Left lung (tissue), 10 donors: Measurements from ENCODE around the gene UBE2G1. TPM values are rescaled to one million over a fixed set of nuclear protein-coding genes. Genes with fewer than 3 reads are reported as not detected.
"Not testable (repeated sequence)": the region's sequence is repeated elsewhere in the genome, so short reads cannot be mapped to it uniquely, and the experiment has no call there.

Experiments used
- ATAC-seq: fragments of 200-7000 bp; cut with Tn5 transposase; one replicate; pipeline ENCODE4 v1.9.1; 2020; ENCODE audit warnings: moderate library complexity
- DNase-seq, 4 donors: peaks; one replicate each; pipeline ENCODE4 v3.0.0-alpha.2; 2013 to 2020
- H3K27ac ChIP-seq, 2 donors: fragments of 200-600 bp; sonication (generic) in 1 of 2; one replicate each; pipeline versions ENCODE4 v1.5.0 to v1.8.0; 2020 to 2021
- H3K27me3 ChIP-seq, 2 donors: fragments of 200-600 bp; sonication (generic) in 1 of 2; one replicate each; pipeline versions ENCODE4 v1.5.0 to v1.8.0; 2020 to 2021
- H3K36me3 ChIP-seq, 2 donors: fragments of 200-600 bp; sonication (generic) in 1 of 2; one replicate each; pipeline versions ENCODE4 v1.5.0 to v1.8.0; 2020 to 2021
- H3K4me1 ChIP-seq, 2 donors: fragments of 200-600 bp; one replicate each; pipeline ENCODE4 v1.8.0; 2021
- H3K4me3 ChIP-seq, 2 donors: fragments of 200-600 bp; sonication (generic) in 1 of 2; one replicate each; pipeline versions ENCODE4 v1.5.0 to v1.8.0; 2020 to 2021; ENCODE audit warnings: mild to moderate bottlenecking in 1 of 2
- H3K9me3 ChIP-seq, 2 donors: fragments of 200-600 bp; sonication (generic) in 1 of 2; one replicate each; pipeline versions ENCODE4 v1.5.0 to v1.8.0; 2020 to 2021
- CTCF ChIP-seq, 2 donors: fragments of 200-600 bp; sonication (generic) in 1 of 2; IDR thresholded peaks; one replicate each; pipeline versions ENCODE4 v1.5.0 to v1.8.0; 2021; ENCODE audit warnings: antibody characterized with exemption in 2 of 2
- intact Hi-C, 2 donors: fragments of 100-400 bp; cut with DNase I; formaldehyde crosslinking; loops; one replicate each; pipeline versions ENCODE4 v1.11.2 to v1.14.2; 2022
- polyA plus RNA-seq, 6 donors: library from polyadenylated mRNA; unstranded; fragments of 120-200 nt; gene quantifications; one replicate each; pipeline ENCODE4 v1.2.1, GENCODE V29; 2013; ENCODE audit not compliant: insufficient read length in 6 of 6
- total RNA-seq, 2 donors: library from RNA; stranded (reverse); fragmentation: NEBNext Ultra II Directional; extraction: Animal tissue kit (Norgen Biotek cat#: 25700); gene quantifications; one replicate each; pipeline ENCODE4 v1.2.1, GENCODE V29; 2021
- donor health status: DM: no; HTN: yes; CAD: no.
- donor health status: DM: no; HTN: no; CAD: no.

The UBE2G1 gene
- total and polyA plus RNA-seq, 8 donors, result 43.3 to 56.9 (median 48.3) TPM

DNA sequence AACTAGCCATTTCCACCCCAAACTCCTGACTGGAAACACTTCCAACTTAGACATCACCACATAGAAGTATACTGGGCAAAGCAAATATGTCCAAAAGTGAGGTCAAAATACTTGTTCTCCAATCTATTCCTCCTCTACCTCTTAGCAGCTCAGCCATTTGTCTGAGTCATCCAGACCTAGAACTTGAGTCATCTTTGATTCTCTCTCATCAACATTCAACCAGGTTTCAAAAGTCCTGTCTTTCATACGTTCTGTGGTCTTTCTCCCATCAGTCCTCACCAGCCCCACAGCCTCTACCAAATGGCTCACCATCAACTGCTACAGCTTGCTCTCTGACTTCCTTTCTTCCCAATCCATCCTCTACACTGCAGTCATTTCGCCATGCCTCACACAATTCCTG is 109.5 kb downstream of the UBE2G1 start:
- H3K27ac ChIP-seq, result no peak overlapping the region
- TF ChIP-seq CTCF (IDR thresholded peaks at IDR 0.05), result no peak
- H3K36me3 ChIP-seq, result peaks cover 0 to 9% of the 10 kb centered on the region in 2 donors
- no peak for ATAC-seq
- peaks cover 0 to 10% of the 10 kb centered on the region in 2 donors for H3K9me3 ChIP-seq
- DNase-seq, result no peak
- H3K4me1 ChIP-seq, result peaks cover 0 to 53% of the 10 kb centered on the region in 2 donors
- H3K27me3 ChIP-seq, result no peaks in the 10 kb centered on the region
- no peak overlapping the region for H3K4me3 ChIP-seq
- intact Hi-C loops, result no loop called here

GRCh38 chr17:4255271-4255670 is 111.2 kb downstream of the UBE2G1 start:
- H3K9me3 ChIP-seq, H3K4me3 ChIP-seq, H3K27ac ChIP-seq, intact Hi-C loops, H3K27me3 ChIP-seq, DNase-seq, ATAC-seq, H3K36me3 ChIP-seq: not testable (repeated sequence)
- peaks cover 0 to 54% of the 10 kb centered on the region in 2 donors for H3K4me1 ChIP-seq

DNA sequence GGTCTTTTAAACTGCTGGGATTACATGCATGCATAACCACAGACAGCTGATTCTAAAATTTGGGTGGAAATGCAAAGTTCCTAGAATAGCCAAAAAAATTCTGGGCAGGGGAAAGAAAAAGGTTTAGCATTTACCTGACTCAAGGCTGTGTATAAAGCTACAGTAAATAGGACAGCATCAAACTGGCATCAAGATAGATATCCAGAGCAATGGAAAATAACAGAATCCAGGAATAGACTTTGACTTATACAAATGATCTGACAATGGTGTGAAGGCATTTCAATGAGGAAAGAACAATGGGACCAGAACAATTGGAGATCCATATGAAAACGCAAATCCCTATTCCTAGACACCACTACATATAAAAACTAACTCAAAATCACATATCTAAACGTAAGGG is 115.6 kb downstream of the UBE2G1 start:
- intact Hi-C loops, result no loop called here
- no peaks in the 10 kb centered on the region for H3K27me3 ChIP-seq
- DNase-seq (no peak), ATAC-seq (no peak)
- H3K4me1 ChIP-seq, result peaks cover 12 to 61% of the 10 kb centered on the region in 2 donors
- no peak overlapping the region for H3K27ac ChIP-seq
- TF ChIP-seq CTCF (IDR thresholded peaks at IDR 0.05), result no peak
- no peaks in the 10 kb centered on the region for H3K9me3 ChIP-seq
- peaks cover 0 to 13% of the 10 kb centered on the region in 2 donors for H3K36me3 ChIP-seq
- no peak overlapping the region for H3K4me3 ChIP-seq

GRCh38 chr17:4249452-4250029 is 116.9 kb downstream of the UBE2G1 start:
- peak; percentile 82 for ATAC-seq
- peaks cover 12 to 50% of the 10 kb centered on the region in 2 donors for H3K4me1 ChIP-seq

GRCh38 chr17:4248504-4249277 is 117.8 kb downstream of the UBE2G1 start:
- no peak for TF ChIP-seq CTCF (IDR thresholded peaks at IDR 0.05)
- peaks cover 12 to 50% of the 10 kb centered on the region in 2 donors for H3K4me1 ChIP-seq
- H3K27ac ChIP-seq, result peak overlapping the region in 1 of 2 donors; percentile 49
- H3K4me3 ChIP-seq, result no peak overlapping the region
- peaks cover 0 to 13% of the 10 kb centered on the region in 2 donors for H3K36me3 ChIP-seq
- no peaks in the 10 kb centered on the region for H3K9me3 ChIP-seq
- H3K27me3 ChIP-seq, result no peaks in the 10 kb centered on the region
- no peak for DNase-seq
- no peak for ATAC-seq
- intact Hi-C loops, result no loop called here

More at GRCh38 chr17:4249452-4250029, 116.9 kb downstream of the UBE2G1 start:
- Histone ChIP-seq H3K9me3 (no peaks in the 10 kb centered on the region), H3K4me3 (no peak overlapping the region), H3K27ac (peak overlapping the region; percentile 20), H3K36me3 (peaks cover 0 to 13% of the 10 kb centered on the region in 2 donors), H3K27me3 (no peaks in the 10 kb centered on the region)
- intact Hi-C loops, result no loop called here
- DNase-seq, result no peak
- TF ChIP-seq CTCF (IDR thresholded peaks at IDR 0.05), result peak; percentile 24 to 43
